K562 (cell line): ENCODE data around the gene APELA. TPM values are rescaled to one million over a fixed set of nuclear protein-coding genes. Genes with fewer than 3 reads are reported as not detected.

Source experiments
- ATAC-seq: fragments of 200-7000 bp; cut with Tn5 transposase; 3 replicates; pipeline ENCODE4 v1.9.1; 2020; ENCODE audit warnings: moderate library complexity
- BruUV-seq: library from RNA; stranded (reverse); fragments of 400-500 nt; replicated peaks from 2 replicates; lab custom pipeline; 2021; lab: Mats Ljungman, UMichigan
- CTCF ChIA-PET: fragments of 300-600 bp; formaldehyde crosslinking; extraction: SDS; loops from one replicate; lab custom pipeline; 2021; ENCODE audit warnings: low intra/inter-chr PET ratio; lab: Yijun Ruan, JAX
- POLR2A ChIA-PET: fragments of 300-600, 350-650 bp; sonication (Branson Sonifier 250); formaldehyde crosslinking; extraction: SDS; loops from one replicate; lab custom pipeline; 2021; ENCODE audit warnings: antibody characterized with exemption, inconsistent platforms; lab: Yijun Ruan, JAX
- DNase-seq, 4 experiments: peaks; one replicate each; pipeline versions ENCODE4 v3.0.0 to v3.0.0-alpha.2; 2011 to 2018; ENCODE audit warnings: low spot score in 3 of 4, mixed read lengths in 3 of 4; ENCODE audit errors: extremely low read depth in 1 of 4
- FAIRE-seq: peaks from 2 replicates; lab custom pipeline; 2011; peaks lifted over from hg19 to GRCh38; lab: Jason Lieb, UNC
- H2AFZ ChIP-seq: 2 replicates; pipeline ENCODE4 v1.6.0; 2011; ENCODE audit warnings: low read depth, low read length, control low read depth, inconsistent platforms
- H3K27ac ChIP-seq: fragments of 200-600 bp; 3 replicates; pipeline ENCODE4 v1.8.0; 2011; ENCODE audit warnings: low read depth, mild to moderate bottlenecking, control low read depth, inconsistent platforms, low read length, moderate library complexity, mixed read lengths; ENCODE audit errors: extremely low read depth
- H3K27me3 ChIP-seq, 2 experiments: fragments of 300-600 bp in 1 of 2; 2 replicates in 1 of 2; 3 replicates in 1 of 2; pipeline versions ENCODE4 v1.6.0 to v1.8.0; 2011; ENCODE audit warnings: inconsistent platforms in 2 of 2, low read length in 2 of 2, mild to moderate bottlenecking in 1 of 2, mixed read lengths in 1 of 2, moderate library complexity in 1 of 2; ENCODE audit not compliant: control insufficient read depth in 2 of 2, insufficient read depth in 2 of 2
- H3K36me3 ChIP-seq: fragments of 300-600 bp; 3 replicates; pipeline ENCODE4 v1.8.0; 2011; ENCODE audit warnings: mild to moderate bottlenecking, low read length, inconsistent platforms; ENCODE audit not compliant: control insufficient read depth, insufficient read depth
- H3K4me1 ChIP-seq, 2 experiments: fragments of 200-600 bp in 1 of 2; replicated peaks in 1 of 2; 2 replicates in 1 of 2; 3 replicates in 1 of 2; pipeline versions ENCODE4 v1.5.1 to v1.8.0; 2011; ENCODE audit warnings: inconsistent platforms in 2 of 2, low read length in 2 of 2, mild to moderate bottlenecking in 1 of 2, mixed read lengths in 1 of 2, moderate library complexity in 1 of 2; ENCODE audit not compliant: control insufficient read depth in 2 of 2, insufficient read depth in 2 of 2
- H3K4me2 ChIP-seq: 2 replicates; pipeline ENCODE4 v1.6.1; 2011; ENCODE audit warnings: low read length, control low read depth, inconsistent platforms, mixed read lengths; ENCODE audit not compliant: insufficient read depth
- H3K4me3 ChIP-seq: fragments of 200-600 bp; sonication (generic), shearing (Covaris generic); 2 replicates; pipeline ENCODE4 v1.5.1; 2016; ENCODE audit warnings: control low read depth, inconsistent platforms
- H3K79me2 ChIP-seq: fragments of 200-600 bp; 3 replicates; pipeline ENCODE4 v1.8.0; 2011; ENCODE audit warnings: low read length, inconsistent platforms; ENCODE audit not compliant: control insufficient read depth, insufficient read depth
- H3K9ac ChIP-seq, 2 experiments: 2 replicates each; pipeline versions ENCODE4 v1.6.0 to v1.6.1; 2011; ENCODE audit warnings: low read depth in 2 of 2, low read length in 2 of 2, control low read depth in 1 of 2, inconsistent platforms in 1 of 2, mild to moderate bottlenecking in 1 of 2, mixed read lengths in 1 of 2; ENCODE audit not compliant: insufficient read depth in 1 of 2
- H3K9me1 ChIP-seq: one replicate; pipeline ENCODE4 v1.6.0; 2011; ENCODE audit warnings: inconsistent platforms, mild to moderate bottlenecking, low read length, moderate library complexity; ENCODE audit not compliant: control insufficient read depth, insufficient read depth
- H3K9me3 ChIP-seq: replicated peaks from 2 replicates; pipeline ENCODE4 v1.5.1; 2011; ENCODE audit warnings: low read depth, low read length, inconsistent platforms; ENCODE audit not compliant: control insufficient read depth, insufficient read depth
- H4K20me1 ChIP-seq: replicated peaks from 2 replicates; pipeline ENCODE4 v1.6.1; 2011; ENCODE audit warnings: low read length, inconsistent platforms, mixed read lengths; ENCODE audit not compliant: control insufficient read depth, insufficient read depth
- CBFB ChIP-seq: sonication (generic); formaldehyde crosslinking; IDR thresholded peaks from 2 replicates; pipeline ENCODE4 v1.4.0; 2020; ENCODE audit warnings: mild to moderate bottlenecking, missing genetic modification reagents
- DPF2 ChIP-seq: fragments of 450-650 bp; IDR thresholded peaks from 2 replicates; pipeline ENCODE4 v1.6.1; 2016
- ESRRB ChIP-seq: fragments of 250-450 bp; sonication (Bioruptor Pico); IDR thresholded peaks from 2 replicates; pipeline ENCODE4 v1.5.0; 2020; ENCODE audit warnings: mild to moderate bottlenecking, moderate library complexity, borderline replicate concordance
- ETS2 ChIP-seq: IDR thresholded peaks from 2 replicates; pipeline ENCODE4 v1.6.1; 2016; ENCODE audit warnings: borderline replicate concordance, missing genetic modification characterization, mild to moderate bottlenecking, moderate library complexity, missing compliant biosample characterization; ENCODE audit not compliant: poor library complexity, severe bottlenecking
- WGBS: fragments of 100-300 bp; shearing (Covaris generic); methylation state at CpG from one replicate; pipeline ENCODE4 v1.1.6; 2016; ENCODE audit warnings: low coverage, mixed read lengths; ENCODE audit not compliant: insufficient coverage; ENCODE audit errors: missing lambda C conversion rate; 5-methylcytosine and 5-hydroxymethylcytosine counted together
- in situ Hi-C: fragments of 300-500 bp; cut with MboI; formaldehyde crosslinking; loops from 4 replicates; pipeline ENCODE4 v1.15.0; 2018; ENCODE audit warnings: inconsistent platforms, mixed read lengths
- intact Hi-C: fragments of 100-400 bp; cut with micrococcal nuclease; formaldehyde crosslinking; loops from 2 replicates; pipeline ENCODE4 v1.14.2; 2022
- polyA plus RNA-seq, 8 experiments: library from polyadenylated mRNA; depleted of rRNA in 4 of 8; stranded (reverse) in 5 of 8; unstranded in 3 of 8; fragments of >200 nt; fragmentation: Nextera tagmentation in 2 of 8; fragmentation: Illumina TruSeq in 1 of 8; extraction: Ambion mirVana in 2 of 8; extraction: Trizol in 1 of 8; gene quantifications; 2 replicates each; pipeline versions ENCODE4 v1.2.1 to v1.2.3, GENCODE V29; 2011 to 2014; ENCODE audit warnings: inconsistent platforms in 1 of 8, missing spikeins in 1 of 8
- total RNA-seq, 7 experiments: library from RNA; depleted of rRNA in 6 of 7; stranded (reverse); fragments of >200 nt in 6 of 7; fragmentation: Illumina TruSeq in 2 of 7; extraction: Trizol in 2 of 7; gene quantifications; 2 replicates each; pipeline versions ENCODE4 v1.2.1 to v1.2.3, GENCODE V29; 2011 to 2021; ENCODE audit warnings: low replicate concordance in 1 of 7
- TF ChIP-seq, protein P1 (sequence below): fragments of 250-450 bp; sonication (Bioruptor Pico); IDR thresholded peaks from 2 replicates; pipeline ENCODE4 v1.5.0; 2021; ENCODE audit warnings: mild to moderate bottlenecking, borderline replicate concordance
- TF ChIP-seq, protein P2 (sequence below): fragments of 250-450 bp; sonication (Bioruptor Pico); IDR thresholded peaks from 2 replicates; pipeline ENCODE4 v1.4.0; 2020; ENCODE audit warnings: mild to moderate bottlenecking, moderate library complexity

Gene APELA
- total and polyA plus RNA-seq, 9 of the 15 experiments (the other 6 are each of a cell fraction or from before 2014, with no cell fraction given), result not detected

DNA sequence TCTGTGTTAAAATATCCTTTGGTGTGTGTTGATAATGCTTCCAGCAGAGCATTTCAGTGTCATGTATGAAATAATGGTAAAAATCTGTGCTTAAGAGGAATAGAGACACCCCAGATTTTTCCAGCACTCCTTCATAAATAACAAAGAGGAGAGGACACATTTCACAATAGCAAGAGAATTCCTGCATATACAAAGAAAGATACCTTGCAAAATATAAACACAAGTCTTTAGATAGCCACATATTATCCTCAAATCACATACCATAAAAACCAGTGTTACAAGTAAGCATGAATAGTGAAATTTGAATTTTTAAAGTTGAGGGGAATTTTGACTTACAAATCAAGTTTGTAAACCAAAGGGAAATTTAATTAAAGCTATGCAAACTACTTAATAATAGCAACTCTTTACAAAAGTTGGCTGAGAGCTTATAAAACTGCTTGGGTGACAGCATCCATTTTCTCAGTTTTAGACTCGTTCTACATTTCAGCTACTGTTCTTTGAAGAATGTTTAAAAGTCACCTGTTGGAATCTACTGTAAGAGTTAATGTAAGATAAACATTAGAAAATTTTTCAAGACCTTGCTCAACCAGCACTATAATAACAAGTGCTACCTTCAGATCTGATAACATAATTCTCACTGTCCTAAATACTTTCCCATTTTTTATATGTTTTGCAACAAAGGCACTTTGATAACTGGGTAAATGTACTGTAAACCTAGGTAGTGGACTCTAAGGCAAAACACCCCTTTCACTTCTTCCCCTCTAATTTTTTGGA is 3.7 kb downstream of the APELA start (continued):
- TF ChIP-seq, protein P1, sequence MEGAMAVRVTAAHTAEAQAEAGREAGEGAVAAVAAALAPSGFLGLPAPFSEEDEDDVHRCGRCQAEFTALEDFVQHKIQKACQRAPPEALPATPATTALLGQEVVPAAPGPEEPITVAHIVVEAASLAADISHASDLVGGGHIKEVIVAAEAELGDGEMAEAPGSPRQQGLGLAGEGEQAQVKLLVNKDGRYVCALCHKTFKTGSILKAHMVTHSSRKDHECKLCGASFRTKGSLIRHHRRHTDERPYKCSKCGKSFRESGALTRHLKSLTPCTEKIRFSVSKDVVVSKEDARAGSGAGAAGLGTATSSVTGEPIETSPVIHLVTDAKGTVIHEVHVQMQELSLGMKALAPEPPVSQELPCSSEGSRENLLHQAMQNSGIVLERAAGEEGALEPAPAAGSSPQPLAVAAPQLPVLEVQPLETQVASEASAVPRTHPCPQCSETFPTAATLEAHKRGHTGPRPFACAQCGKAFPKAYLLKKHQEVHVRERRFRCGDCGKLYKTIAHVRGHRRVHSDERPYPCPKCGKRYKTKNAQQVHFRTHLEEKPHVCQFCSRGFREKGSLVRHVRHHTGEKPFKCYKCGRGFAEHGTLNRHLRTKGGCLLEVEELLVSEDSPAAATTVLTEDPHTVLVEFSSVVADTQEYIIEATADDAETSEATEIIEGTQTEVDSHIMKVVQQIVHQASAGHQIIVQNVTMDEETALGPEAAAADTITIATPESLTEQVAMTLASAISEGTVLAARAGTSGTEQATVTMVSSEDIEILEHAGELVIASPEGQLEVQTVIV (CRISPR knock-in tag), result no peak
- TF ChIP-seq ESRRB (CRISPR knock-in tag), result no peak

DNA sequence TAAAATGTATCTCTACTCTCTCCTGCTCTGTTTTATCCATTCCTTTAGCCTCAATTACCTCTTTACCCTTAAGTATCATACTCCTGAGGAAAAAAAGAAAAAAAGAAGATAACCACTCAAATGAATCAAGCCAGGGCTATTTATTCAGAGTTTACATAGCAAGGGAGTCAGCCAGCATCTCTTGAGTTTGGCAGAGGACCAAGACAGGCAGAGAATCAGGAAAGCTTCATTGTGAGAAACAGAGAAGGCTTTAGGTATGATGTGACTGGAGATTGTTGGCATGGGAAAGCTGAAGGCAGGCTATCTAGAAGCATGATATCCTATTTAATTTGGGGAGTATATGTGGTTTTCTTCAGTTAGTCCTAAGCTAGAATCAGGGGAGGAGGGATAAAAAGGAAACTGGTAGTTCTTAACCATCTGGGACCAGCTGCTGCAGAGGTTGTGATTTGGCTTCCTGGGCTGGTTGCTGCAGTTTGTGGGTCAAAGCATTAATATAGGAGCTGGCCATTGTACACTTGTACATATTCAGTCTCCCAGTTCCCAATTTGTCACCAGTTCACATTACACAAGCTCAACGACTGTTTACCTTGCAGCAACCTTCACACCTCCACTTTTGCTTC is 11.2 kb downstream of the APELA start:
- no peaks in the 10 kb centered on the region for H3K9me1 ChIP-seq
- no TSS peak for BruUV-seq
- H3K27ac ChIP-seq, result no peak overlapping the region
- intact Hi-C loops (no loop called here), in situ Hi-C loops (no loop called here)
- no peak for ATAC-seq
- TF ChIP-seq, protein P2, sequence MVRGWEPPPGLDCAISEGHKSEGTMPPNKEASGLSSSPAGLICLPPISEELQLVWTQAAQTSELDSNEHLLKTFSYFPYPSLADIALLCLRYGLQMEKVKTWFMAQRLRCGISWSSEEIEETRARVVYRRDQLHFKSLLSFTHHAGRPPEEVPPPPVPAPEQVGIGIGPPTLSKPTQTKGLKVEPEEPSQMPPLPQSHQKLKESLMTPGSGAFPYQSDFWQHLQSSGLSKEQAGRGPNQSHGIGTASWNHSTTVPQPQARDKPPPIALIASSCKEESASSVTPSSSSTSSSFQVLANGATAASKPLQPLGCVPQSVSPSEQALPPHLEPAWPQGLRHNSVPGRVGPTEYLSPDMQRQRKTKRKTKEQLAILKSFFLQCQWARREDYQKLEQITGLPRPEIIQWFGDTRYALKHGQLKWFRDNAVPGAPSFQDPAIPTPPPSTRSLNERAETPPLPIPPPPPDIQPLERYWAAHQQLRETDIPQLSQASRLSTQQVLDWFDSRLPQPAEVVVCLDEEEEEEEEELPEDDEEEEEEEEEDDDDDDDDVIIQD (CRISPR knock-in tag), result no peak
- TF ChIP-seq CBFB (CRISPR knock-in tag) (no peak), DPF2 (no peak), ETS2 (tag) (no peak)
- ChIA-PET POLR2A (no interaction called here), CTCF (no interaction called here)
- no peaks in the 10 kb centered on the region for H4K20me1 ChIP-seq
- H2AFZ ChIP-seq, result no peak overlapping the region
- H3K4me1 ChIP-seq, result no peaks in the 10 kb centered on the region
- H3K27me3 ChIP-seq, result no peaks in the 10 kb centered on the region
- no peaks in the 10 kb centered on the region for H3K36me3 ChIP-seq
- no peak for FAIRE-seq
- H3K79me2 ChIP-seq, result no peaks in the 10 kb centered on the region
- no peak overlapping the region for H3K9ac ChIP-seq
- no peaks in the 10 kb centered on the region for H3K9me3 ChIP-seq
- no peak overlapping the region for H3K4me2 ChIP-seq
- WGBS, result 0% methylated on average over 1 of the region's 1 CpG
- no peak for DNase-seq
- no peak overlapping the region for H3K4me3 ChIP-seq
